HEK293 (cell line): Measurements from ENCODE around the gene FRMD4A.
A peak's percentile ranks its signal among the peaks of the same experiment; 100 is the strongest.

Experiments
- CTCF ChIA-PET: fragments of 350-600 bp; formaldehyde crosslinking; extraction: SDS; loops from one replicate; lab custom pipeline; 2021; ENCODE audit warnings: antibody characterized with exemption; lab: Yijun Ruan, JAX
- POLR2A ChIA-PET: fragments of 300-600 bp; formaldehyde crosslinking; extraction: SDS; loops from one replicate; lab custom pipeline; 2020; ENCODE audit warnings: antibody characterized with exemption, inconsistent platforms; lab: Yijun Ruan, JAX
- H3K27ac ChIP-seq: fragments of 200-500 bp; sonication (Bioruptor generic); 2 replicates; pipeline ENCODE4 v1.5.1; 2014; ENCODE audit warnings: low read depth, low read length, control low read depth, inconsistent platforms; ENCODE audit errors: extremely low read depth
- H3K36me3 ChIP-seq, 2 experiments: fragments of 200-500 bp in 1 of 2; sonication (Bioruptor generic) in 1 of 2; 1 replicate in 1 of 2; 2 replicates in 1 of 2; pipeline ENCODE4 v1.5.1; 2014 to 2017; ENCODE audit warnings: inconsistent platforms in 2 of 2, low read length in 2 of 2; ENCODE audit not compliant: control insufficient read depth in 2 of 2, insufficient read depth in 1 of 2
- H3K4me1 ChIP-seq: fragments of 200-500 bp; sonication (Bioruptor generic); 2 replicates; pipeline ENCODE4 v1.5.1; 2014; ENCODE audit warnings: mild to moderate bottlenecking, low read length, inconsistent platforms; ENCODE audit not compliant: control insufficient read depth, insufficient read depth
- H3K4me3 ChIP-seq: 2 replicates; pipeline ENCODE4 v1.5.1; 2011; ENCODE audit warnings: low read depth, mild to moderate bottlenecking, control low read depth, low read length, moderate library complexity
- H3K9me3 ChIP-seq: fragments of 200-500 bp; sonication (Bioruptor generic); 2 replicates; pipeline ENCODE4 v1.5.1; 2014; ENCODE audit warnings: low read depth, low read length, inconsistent platforms; ENCODE audit not compliant: control insufficient read depth, insufficient read depth
- GLI2 ChIP-seq: fragments of 450-650 bp; formaldehyde crosslinking; IDR thresholded peaks from 2 replicates; pipeline ENCODE4; 2017; ENCODE audit warnings: missing biosample characterization, missing genetic modification characterization, low read depth, borderline replicate concordance
- GLIS1 ChIP-seq: fragments of 450-650 bp; formaldehyde crosslinking; IDR thresholded peaks from 2 replicates; pipeline ENCODE4 v1.5.1; 2016; ENCODE audit warnings: missing biosample characterization, missing genetic modification characterization
- KLF1 ChIP-seq: fragments of 450-650 bp; formaldehyde crosslinking; IDR thresholded peaks from 2 replicates; pipeline ENCODE4 v1.5.1; 2016; ENCODE audit warnings: missing biosample characterization, missing genetic modification characterization
- KLF16 ChIP-seq: fragments of 450-650 bp; formaldehyde crosslinking; IDR thresholded peaks from 2 replicates; pipeline ENCODE4 v1.5.1; 2017; ENCODE audit warnings: missing biosample characterization, missing genetic modification characterization
- PRDM1 ChIP-seq: fragments of 450-650 bp; formaldehyde crosslinking; IDR thresholded peaks from 2 replicates; pipeline ENCODE4; 2016; ENCODE audit warnings: missing biosample characterization, missing genetic modification characterization
- SALL2 ChIP-seq: fragments of 450-650 bp; formaldehyde crosslinking; IDR thresholded peaks from 2 replicates; pipeline ENCODE4 v1.5.0; 2017; ENCODE audit warnings: missing biosample characterization, mild to moderate bottlenecking, missing genetic modification characterization, borderline replicate concordance
- SCRT2 ChIP-seq: fragments of 450-650 bp; formaldehyde crosslinking; IDR thresholded peaks from 2 replicates; pipeline ENCODE4 v1.5.1; 2016; ENCODE audit warnings: missing biosample characterization, missing genetic modification characterization
- SETDB1 ChIP-seq: IDR thresholded peaks from one replicate; pipeline ENCODE4 v1.6.1; 2017; ENCODE audit warnings: mild to moderate bottlenecking, low read length, moderate library complexity, mixed read lengths; ENCODE audit not compliant: insufficient read length
- SP2 ChIP-seq: fragments of 450-650 bp; formaldehyde crosslinking; IDR thresholded peaks from 2 replicates; pipeline ENCODE4 v1.5.1; 2016; ENCODE audit warnings: missing biosample characterization, missing genetic modification characterization
- SP3 ChIP-seq: fragments of 450-650 bp; formaldehyde crosslinking; IDR thresholded peaks from 2 replicates; pipeline ENCODE4 v1.5.1; 2016; ENCODE audit warnings: missing biosample characterization, missing genetic modification characterization
- WT1 ChIP-seq: fragments of 450-650 bp; formaldehyde crosslinking; IDR thresholded peaks from 2 replicates; pipeline ENCODE4 v1.5.1; 2016; ENCODE audit warnings: missing biosample characterization, missing genetic modification characterization
- YY1 ChIP-seq: fragments of 450-650 bp; formaldehyde crosslinking; IDR thresholded peaks from 2 replicates; pipeline ENCODE4 v1.5.1; 2018; ENCODE audit warnings: missing biosample characterization, missing genetic modification characterization
- ZBTB17 ChIP-seq: fragments of 450-650 bp; formaldehyde crosslinking; IDR thresholded peaks from 2 replicates; pipeline ENCODE4 v1.5.1; 2016; ENCODE audit warnings: missing biosample characterization, missing genetic modification characterization
- ZBTB21 ChIP-seq: fragments of 450-650 bp; formaldehyde crosslinking; IDR thresholded peaks from 2 replicates; pipeline ENCODE4 v1.5.1; 2017; ENCODE audit warnings: missing biosample characterization, missing genetic modification characterization
- ZBTB8A ChIP-seq: fragments of 450-650 bp; formaldehyde crosslinking; IDR thresholded peaks from 2 replicates; pipeline ENCODE4 v1.5.1; 2016; ENCODE audit warnings: missing biosample characterization, missing genetic modification characterization
- ZFP3 ChIP-seq: fragments of 450-650 bp; formaldehyde crosslinking; IDR thresholded peaks from 2 replicates; pipeline ENCODE4 v1.5.1; 2016; ENCODE audit warnings: low read depth, missing biosample characterization, missing genetic modification characterization
- ZFP37 ChIP-seq: fragments of 450-650 bp; formaldehyde crosslinking; IDR thresholded peaks from 2 replicates; pipeline ENCODE4 v1.5.1; 2016; ENCODE audit warnings: missing biosample characterization, missing genetic modification characterization
- ZNF214 ChIP-seq: fragments of 450-650 bp; formaldehyde crosslinking; IDR thresholded peaks from 2 replicates; pipeline ENCODE4 v1.5.1; 2017; ENCODE audit warnings: missing biosample characterization, mild to moderate bottlenecking, missing genetic modification characterization, borderline replicate concordance
- ZNF221 ChIP-seq: fragments of 450-650 bp; formaldehyde crosslinking; IDR thresholded peaks from 2 replicates; pipeline ENCODE4 v1.5.1; 2017; ENCODE audit warnings: missing biosample characterization, missing genetic modification characterization, borderline replicate concordance
- ZNF24 ChIP-seq: fragments of 450-650 bp; formaldehyde crosslinking; IDR thresholded peaks from 2 replicates; pipeline ENCODE4 v1.5.1; 2016; ENCODE audit warnings: missing biosample characterization, missing genetic modification characterization
- ZNF302 ChIP-seq: fragments of 450-650 bp; formaldehyde crosslinking; IDR thresholded peaks from 2 replicates; pipeline ENCODE4 v1.5.1; 2016; ENCODE audit warnings: missing biosample characterization, missing genetic modification characterization, low read depth
- ZNF366 ChIP-seq: fragments of 450-650 bp; formaldehyde crosslinking; conservative IDR thresholded peaks from 2 replicates; pipeline ENCODE4 v1.5.1; 2016; ENCODE audit warnings: missing biosample characterization, missing genetic modification characterization
- ZNF473 ChIP-seq: fragments of 450-650 bp; formaldehyde crosslinking; IDR thresholded peaks from 2 replicates; pipeline ENCODE4 v1.5.1; 2017; ENCODE audit warnings: missing biosample characterization, missing genetic modification characterization
- ZNF558 ChIP-seq: fragments of 450-650 bp; formaldehyde crosslinking; IDR thresholded peaks from 2 replicates; pipeline ENCODE4 v1.5.1; 2016; ENCODE audit warnings: missing biosample characterization, missing genetic modification characterization
- ZNF561 ChIP-seq: fragments of 450-650 bp; IDR thresholded peaks from 2 replicates; pipeline ENCODE4 v1.5.1; 2018; ENCODE audit warnings: missing biosample characterization, missing genetic modification characterization, borderline replicate concordance
- ZNF600 ChIP-seq: fragments of 450-650 bp; formaldehyde crosslinking; IDR thresholded peaks from 2 replicates; pipeline ENCODE4 v1.5.1; 2016; ENCODE audit warnings: missing biosample characterization, missing genetic modification characterization
- ZNF629 ChIP-seq: fragments of 450-650 bp; formaldehyde crosslinking; IDR thresholded peaks from 2 replicates; pipeline ENCODE4 v1.5.1; 2017; ENCODE audit warnings: missing biosample characterization, missing genetic modification characterization
- ZNF654 ChIP-seq: fragments of 450-650 bp; formaldehyde crosslinking; IDR thresholded peaks from 2 replicates; pipeline ENCODE4 v1.5.1; 2016; ENCODE audit warnings: low read depth, missing biosample characterization, missing genetic modification characterization
- ZNF658 ChIP-seq: fragments of 450-650 bp; formaldehyde crosslinking; IDR thresholded peaks from 2 replicates; pipeline ENCODE4; 2016; ENCODE audit warnings: missing biosample characterization, missing genetic modification characterization
- ZNF843 ChIP-seq: fragments of 450-650 bp; formaldehyde crosslinking; IDR thresholded peaks from 2 replicates; pipeline ENCODE4 v1.5.1; 2016; ENCODE audit warnings: missing biosample characterization, missing genetic modification characterization
- TF ChIP-seq, protein P1 (sequence below): fragments of 450-650 bp; formaldehyde crosslinking; IDR thresholded peaks from 2 replicates; pipeline ENCODE4 v1.5.1; 2017; ENCODE audit warnings: missing biosample characterization, mild to moderate bottlenecking, missing genetic modification characterization, moderate library complexity
- TF ChIP-seq, protein P2 (sequence below): fragments of 450-650 bp; IDR thresholded peaks from 2 replicates; pipeline ENCODE4 v1.5.1; 2018; ENCODE audit warnings: missing biosample characterization, missing genetic modification characterization
- TF ChIP-seq, protein P3 (sequence below): fragments of 450-650 bp; formaldehyde crosslinking; IDR thresholded peaks from 2 replicates; pipeline ENCODE4 v1.5.1; 2016; ENCODE audit warnings: missing biosample characterization, missing genetic modification characterization, borderline replicate concordance
- TF ChIP-seq, protein P4 (sequence below): fragments of 450-650 bp; formaldehyde crosslinking; IDR thresholded peaks from 2 replicates; pipeline ENCODE4 v1.5.1; 2016; ENCODE audit warnings: missing biosample characterization, missing genetic modification characterization, low read depth

The FRMD4A gene

DNA sequence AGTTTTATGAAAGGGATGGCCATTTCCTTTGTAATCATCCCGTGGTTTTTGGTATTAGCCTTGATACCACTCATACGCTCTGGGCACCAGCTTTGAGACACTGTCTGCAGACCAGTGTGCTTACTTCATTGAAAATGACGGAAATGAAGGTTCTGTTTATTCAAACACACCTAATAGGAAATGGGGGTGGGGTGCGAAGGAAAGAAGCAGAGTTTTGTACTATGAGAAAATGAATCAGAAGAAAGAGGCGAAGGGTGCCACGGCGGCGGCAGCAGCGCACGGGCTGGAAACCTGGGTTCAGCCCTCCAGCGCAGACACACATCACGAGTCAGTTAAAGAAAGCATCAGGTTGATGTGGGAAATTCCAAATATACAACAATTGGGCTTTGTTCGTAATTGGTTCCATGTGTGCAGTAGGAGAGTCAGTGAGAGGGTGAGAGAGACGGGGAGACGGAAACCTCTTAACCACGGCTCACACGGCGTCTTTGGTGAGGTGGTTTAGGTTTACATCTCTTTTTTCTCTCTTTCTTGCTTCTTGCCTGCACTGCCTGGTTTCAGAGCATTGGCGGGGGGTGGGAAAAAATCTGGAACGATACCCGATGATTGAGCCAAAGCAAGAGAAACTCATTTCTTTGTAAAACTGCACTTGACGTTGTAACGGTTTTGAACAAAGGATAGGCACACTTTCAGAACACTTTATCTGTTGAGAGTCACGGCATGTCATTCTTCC is 321.2 kb downstream of the FRMD4A start:
- ChIA-PET CTCF (no interaction called here), POLR2A (no interaction called here)
- H3K4me1 ChIP-seq = peaks cover 9% of the 10 kb centered on the region
- H3K27ac ChIP-seq = peak overlapping the region; percentile 44
- H3K4me3 ChIP-seq = peak overlapping the region; percentile 30
- H3K36me3 ChIP-seq = no peaks in the 10 kb centered on the region
- H3K9me3 ChIP-seq = no peaks in the 10 kb centered on the region
- TF ChIP-seq ZNF221 (tag by site-specific recombination) (no peak), WT1 (tag by site-specific recombination) (no peak), KLF16 (tag by site-specific recombination) (no peak), ZBTB17 (peak; percentile 13; the same call in 1 of the 2 replicates), ZNF473 (tag by site-specific recombination) (no peak), ZNF600 (tag by site-specific recombination) (no peak), ZNF629 (tag by site-specific recombination) (0 out of 2 replicates have a peak, but pooled peaks have one; percentile 23), YY1 (tag by site-specific recombination) (no peak), ZBTB21 (tag by site-specific recombination) (no peak), ZNF843 (0 out of 2 replicates have a peak, but pooled peaks have one; percentile 25), SCRT2 (tag by site-specific recombination) (peak; percentile 95), ZNF654 (tag by site-specific recombination) (no peak), GLI2 (tag by site-specific recombination) (no peak), GLIS1 (tag by site-specific recombination) (peak; percentile 76), ZFP3 (tag by site-specific recombination) (no peak), SALL2 (tag by site-specific recombination) (no peak), ZBTB8A (tag by site-specific recombination) (no peak), SP3 (tag by site-specific recombination) (no peak), ZNF561 (no peak), ZNF366 (tag by site-specific recombination) (peak; percentile 45; the same call in 1 of the 2 replicates), ZNF558 (tag by site-specific recombination) (no peak), ZNF658 (no peak), ZNF214 (tag by site-specific recombination) (no peak), SETDB1 (no peak), KLF1 (tag by site-specific recombination) (no peak), PRDM1 (peak; percentile 59), ZNF302 (tag by site-specific recombination) (no peak), ZNF24 (no peak), ZFP37 (no peak; the same call in 1 of the 2 replicates), SP2 (tag by site-specific recombination) (no peak)
- TF ChIP-seq, protein P1, sequence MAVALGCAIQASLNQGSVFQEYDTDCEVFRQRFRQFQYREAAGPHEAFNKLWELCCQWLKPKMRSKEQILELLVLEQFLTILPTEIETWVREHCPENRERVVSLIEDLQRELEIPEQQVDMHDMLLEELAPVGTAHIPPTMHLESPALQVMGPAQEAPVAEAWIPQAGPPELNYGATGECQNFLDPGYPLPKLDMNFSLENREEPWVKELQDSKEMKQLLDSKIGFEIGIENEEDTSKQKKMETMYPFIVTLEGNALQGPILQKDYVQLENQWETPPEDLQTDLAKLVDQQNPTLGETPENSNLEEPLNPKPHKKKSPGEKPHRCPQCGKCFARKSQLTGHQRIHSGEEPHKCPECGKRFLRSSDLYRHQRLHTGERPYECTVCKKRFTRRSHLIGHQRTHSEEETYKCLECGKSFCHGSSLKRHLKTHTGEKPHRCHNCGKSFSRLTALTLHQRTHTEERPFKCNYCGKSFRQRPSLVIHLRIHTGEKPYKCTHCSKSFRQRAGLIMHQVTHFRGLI (tag by site-specific recombination) = no peak
- TF ChIP-seq, protein P2, sequence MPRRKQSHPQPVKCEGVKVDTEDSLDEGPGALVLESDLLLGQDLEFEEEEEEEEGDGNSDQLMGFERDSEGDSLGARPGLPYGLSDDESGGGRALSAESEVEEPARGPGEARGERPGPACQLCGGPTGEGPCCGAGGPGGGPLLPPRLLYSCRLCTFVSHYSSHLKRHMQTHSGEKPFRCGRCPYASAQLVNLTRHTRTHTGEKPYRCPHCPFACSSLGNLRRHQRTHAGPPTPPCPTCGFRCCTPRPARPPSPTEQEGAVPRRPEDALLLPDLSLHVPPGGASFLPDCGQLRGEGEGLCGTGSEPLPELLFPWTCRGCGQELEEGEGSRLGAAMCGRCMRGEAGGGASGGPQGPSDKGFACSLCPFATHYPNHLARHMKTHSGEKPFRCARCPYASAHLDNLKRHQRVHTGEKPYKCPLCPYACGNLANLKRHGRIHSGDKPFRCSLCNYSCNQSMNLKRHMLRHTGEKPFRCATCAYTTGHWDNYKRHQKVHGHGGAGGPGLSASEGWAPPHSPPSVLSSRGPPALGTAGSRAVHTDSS = no peak
- TF ChIP-seq, protein P3, sequence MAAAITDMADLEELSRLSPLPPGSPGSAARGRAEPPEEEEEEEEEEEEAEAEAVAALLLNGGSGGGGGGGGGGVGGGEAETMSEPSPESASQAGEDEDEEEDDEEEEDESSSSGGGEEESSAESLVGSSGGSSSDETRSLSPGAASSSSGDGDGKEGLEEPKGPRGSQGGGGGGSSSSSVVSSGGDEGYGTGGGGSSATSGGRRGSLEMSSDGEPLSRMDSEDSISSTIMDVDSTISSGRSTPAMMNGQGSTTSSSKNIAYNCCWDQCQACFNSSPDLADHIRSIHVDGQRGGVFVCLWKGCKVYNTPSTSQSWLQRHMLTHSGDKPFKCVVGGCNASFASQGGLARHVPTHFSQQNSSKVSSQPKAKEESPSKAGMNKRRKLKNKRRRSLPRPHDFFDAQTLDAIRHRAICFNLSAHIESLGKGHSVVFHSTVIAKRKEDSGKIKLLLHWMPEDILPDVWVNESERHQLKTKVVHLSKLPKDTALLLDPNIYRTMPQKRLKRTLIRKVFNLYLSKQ = no peak
- TF ChIP-seq, protein P4, sequence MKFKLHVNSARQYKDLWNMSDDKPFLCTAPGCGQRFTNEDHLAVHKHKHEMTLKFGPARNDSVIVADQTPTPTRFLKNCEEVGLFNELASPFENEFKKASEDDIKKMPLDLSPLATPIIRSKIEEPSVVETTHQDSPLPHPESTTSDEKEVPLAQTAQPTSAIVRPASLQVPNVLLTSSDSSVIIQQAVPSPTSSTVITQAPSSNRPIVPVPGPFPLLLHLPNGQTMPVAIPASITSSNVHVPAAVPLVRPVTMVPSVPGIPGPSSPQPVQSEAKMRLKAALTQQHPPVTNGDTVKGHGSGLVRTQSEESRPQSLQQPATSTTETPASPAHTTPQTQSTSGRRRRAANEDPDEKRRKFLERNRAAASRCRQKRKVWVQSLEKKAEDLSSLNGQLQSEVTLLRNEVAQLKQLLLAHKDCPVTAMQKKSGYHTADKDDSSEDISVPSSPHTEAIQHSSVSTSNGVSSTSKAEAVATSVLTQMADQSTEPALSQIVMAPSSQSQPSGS (tag by site-specific recombination) = no peak
